ENCODE data around the gene NFYA.

The NFYA gene

DNA sequence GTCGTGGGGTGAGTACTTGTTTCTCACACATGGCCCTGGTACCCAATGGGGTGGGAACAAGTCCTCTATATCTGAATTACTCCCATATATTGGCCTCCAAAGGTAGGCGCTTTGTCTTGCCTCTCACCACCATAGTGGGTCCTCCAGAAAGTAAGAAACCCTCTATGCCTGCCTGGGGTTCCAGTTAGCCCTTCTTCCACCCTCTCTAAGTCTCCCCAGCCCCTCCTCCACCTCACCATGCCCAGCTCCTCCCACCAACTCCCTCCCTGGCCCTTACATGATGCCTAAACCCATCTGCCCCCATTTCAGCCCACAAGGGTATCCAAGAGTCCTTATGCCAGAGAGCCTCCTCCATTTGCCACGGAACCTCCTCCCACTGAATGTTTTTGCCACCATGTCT, 29.6 kb upstream of the NFYA start:
- TF ChIP-seq, protein P1, sequence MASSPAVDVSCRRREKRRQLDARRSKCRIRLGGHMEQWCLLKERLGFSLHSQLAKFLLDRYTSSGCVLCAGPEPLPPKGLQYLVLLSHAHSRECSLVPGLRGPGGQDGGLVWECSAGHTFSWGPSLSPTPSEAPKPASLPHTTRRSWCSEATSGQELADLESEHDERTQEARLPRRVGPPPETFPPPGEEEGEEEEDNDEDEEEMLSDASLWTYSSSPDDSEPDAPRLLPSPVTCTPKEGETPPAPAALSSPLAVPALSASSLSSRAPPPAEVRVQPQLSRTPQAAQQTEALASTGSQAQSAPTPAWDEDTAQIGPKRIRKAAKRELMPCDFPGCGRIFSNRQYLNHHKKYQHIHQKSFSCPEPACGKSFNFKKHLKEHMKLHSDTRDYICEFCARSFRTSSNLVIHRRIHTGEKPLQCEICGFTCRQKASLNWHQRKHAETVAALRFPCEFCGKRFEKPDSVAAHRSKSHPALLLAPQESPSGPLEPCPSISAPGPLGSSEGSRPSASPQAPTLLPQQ (tag by site-specific recombination; IDR thresholded peaks at IDR 0.05), result no peak
- TF ChIP-seq ZNF341 (tag by site-specific recombination; IDR thresholded peaks at IDR 0.05; ENCODE audit: low read depth), result no peak
- no peak for TF ChIP-seq OVOL3 (tag by site-specific recombination; IDR thresholded peaks at IDR 0.05)
- TF ChIP-seq ZSCAN30 (tag by site-specific recombination; IDR thresholded peaks at IDR 0.05), result no peak
- TF ChIP-seq ZNF114 (tag by site-specific recombination; IDR thresholded peaks at IDR 0.05), result no peak
- TF ChIP-seq EGR2 (tag by site-specific recombination; IDR thresholded peaks at IDR 0.05; ENCODE audit: low read depth), result peak; percentile 34; the same call in 1 of the 2 replicates
- no peak for TF ChIP-seq PRDM1 (tag by site-specific recombination; IDR thresholded peaks at IDR 0.05)
- POLR2A ChIA-PET, result interaction anchor here (1.2 kb wide), 1 partner anchor 16 kb away, joined by 3 read pairs; no protein-coding TSS in a partner anchor
- Histone ChIP-seq H3K9me3 (ENCODE audit: control insufficient read depth, insufficient read depth, low read depth, low read length) (no peaks in the 10 kb centered on the region), H3K27ac (ENCODE audit: extremely low read depth, low read depth, low read length) (no peak overlapping the region), H3K4me3 (ENCODE audit: low read depth, low read length) (no peak overlapping the region), H3K36me3 (ENCODE audit: control insufficient read depth in 2 of 2, insufficient read depth in 1 of 2, low read length in 2 of 2) (no peaks in the 10 kb centered on the region), H3K4me1 (ENCODE audit: control insufficient read depth, insufficient read depth, low read length) (no peaks in the 10 kb centered on the region)
- CTCF ChIA-PET, result interaction anchor here (0.5 to 7.9 kb wide), 2 partner anchors 10 to 1318 kb away, joined by 3 to 100 read pairs; partner anchors contain the start of gene APOBEC2

DNA sequence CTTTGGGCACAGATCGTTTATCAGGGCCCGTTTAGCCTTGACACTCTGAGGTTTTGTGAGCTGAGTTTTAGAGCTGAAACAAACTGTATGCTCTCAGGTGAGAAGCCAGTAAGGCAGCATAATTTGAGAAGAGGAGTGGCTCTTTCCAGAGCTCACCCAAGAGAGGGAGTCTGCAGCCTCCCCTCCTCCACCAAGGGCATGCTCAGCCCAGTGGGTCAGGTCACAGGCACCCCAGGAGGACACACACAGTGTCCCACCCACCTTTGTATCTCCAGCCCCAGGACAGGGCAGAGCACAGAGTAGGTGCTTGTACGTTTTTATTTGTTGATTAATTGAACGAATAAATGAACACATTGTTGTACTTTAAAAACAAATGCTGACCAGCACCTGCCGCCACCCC, 27.1 kb upstream of the NFYA start:
- ChIA-PET POLR2A (no interaction called here), CTCF (interaction anchor here (0.6 to 1.8 kb wide), 5 partner anchors 10 to 323 kb away, joined by 4 to 8 read pairs (median 4); no protein-coding TSS in a partner anchor)
- Histone ChIP-seq H3K4me3 (ENCODE audit: low read depth, low read length) (no peak overlapping the region), H3K4me1 (ENCODE audit: control insufficient read depth, insufficient read depth, low read length) (no peaks in the 10 kb centered on the region), H3K36me3 (ENCODE audit: control insufficient read depth in 2 of 2, insufficient read depth in 1 of 2, low read length in 2 of 2) (no peaks in the 10 kb centered on the region), H3K9me3 (ENCODE audit: control insufficient read depth, insufficient read depth, low read depth, low read length) (no peaks in the 10 kb centered on the region), H3K27ac (ENCODE audit: extremely low read depth, low read depth, low read length) (no peak overlapping the region)
- TF ChIP-seq ZNF529 (tag by site-specific recombination; IDR thresholded peaks at IDR 0.05; ENCODE audit: insufficient replicate concordance), result no peak
- TF ChIP-seq OSR2 (tag by site-specific recombination; IDR thresholded peaks at IDR 0.05), result no peak
- TF ChIP-seq SP7 (tag by site-specific recombination; IDR thresholded peaks at IDR 0.05), result no peak
- TF ChIP-seq, protein P2, sequence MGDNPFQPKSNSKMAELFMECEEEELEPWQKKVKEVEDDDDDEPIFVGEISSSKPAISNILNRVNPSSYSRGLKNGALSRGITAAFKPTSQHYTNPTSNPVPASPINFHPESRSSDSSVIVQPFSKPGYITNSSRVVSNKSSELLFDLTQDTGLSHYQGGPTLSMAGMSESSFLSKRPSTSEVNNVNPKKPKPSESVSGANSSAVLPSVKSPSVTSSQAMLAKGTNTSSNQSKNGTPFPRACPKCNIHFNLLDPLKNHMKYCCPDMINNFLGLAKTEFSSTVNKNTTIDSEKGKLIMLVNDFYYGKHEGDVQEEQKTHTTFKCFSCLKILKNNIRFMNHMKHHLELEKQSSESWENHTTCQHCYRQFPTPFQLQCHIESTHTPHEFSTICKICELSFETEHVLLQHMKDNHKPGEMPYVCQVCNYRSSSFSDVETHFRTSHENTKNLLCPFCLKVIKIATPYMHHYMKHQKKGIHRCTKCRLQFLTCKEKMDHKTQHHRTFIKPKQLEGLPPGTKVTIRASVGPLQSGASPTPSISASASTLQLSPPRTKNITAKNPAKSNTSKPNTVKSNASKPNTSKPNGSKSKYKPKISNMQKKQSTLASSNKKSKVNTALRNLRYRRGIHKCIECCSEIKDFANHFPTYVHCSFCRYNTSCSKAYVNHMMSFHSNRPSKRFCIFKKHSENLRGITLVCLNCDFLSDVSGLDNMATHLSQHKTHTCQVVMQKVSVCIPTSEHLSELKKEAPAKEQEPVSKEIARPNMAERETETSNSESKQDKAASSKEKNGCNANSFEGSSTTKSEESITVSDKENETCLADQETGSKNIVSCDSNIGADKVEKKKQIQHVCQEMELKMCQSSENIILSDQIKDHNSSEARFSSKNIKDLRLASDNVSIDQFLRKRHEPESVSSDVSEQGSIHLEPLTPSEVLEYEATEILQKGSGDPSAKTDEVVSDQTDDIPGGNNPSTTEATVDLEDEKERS (tag by site-specific recombination; IDR thresholded peaks at IDR 0.05), result no peak
- TF ChIP-seq, protein P3, sequence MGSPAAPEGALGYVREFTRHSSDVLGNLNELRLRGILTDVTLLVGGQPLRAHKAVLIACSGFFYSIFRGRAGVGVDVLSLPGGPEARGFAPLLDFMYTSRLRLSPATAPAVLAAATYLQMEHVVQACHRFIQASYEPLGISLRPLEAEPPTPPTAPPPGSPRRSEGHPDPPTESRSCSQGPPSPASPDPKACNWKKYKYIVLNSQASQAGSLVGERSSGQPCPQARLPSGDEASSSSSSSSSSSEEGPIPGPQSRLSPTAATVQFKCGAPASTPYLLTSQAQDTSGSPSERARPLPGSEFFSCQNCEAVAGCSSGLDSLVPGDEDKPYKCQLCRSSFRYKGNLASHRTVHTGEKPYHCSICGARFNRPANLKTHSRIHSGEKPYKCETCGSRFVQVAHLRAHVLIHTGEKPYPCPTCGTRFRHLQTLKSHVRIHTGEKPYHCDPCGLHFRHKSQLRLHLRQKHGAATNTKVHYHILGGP (tag by site-specific recombination; IDR thresholded peaks at IDR 0.05), result no peak
- no peak for TF ChIP-seq ZNF701 (tag by site-specific recombination; IDR thresholded peaks at IDR 0.05)
- no peak for TF ChIP-seq ZNF423 (tag by site-specific recombination; IDR thresholded peaks at IDR 0.05)
- no peak for TF ChIP-seq ZFP3 (tag by site-specific recombination; IDR thresholded peaks at IDR 0.05; ENCODE audit: low read depth)

DNA sequence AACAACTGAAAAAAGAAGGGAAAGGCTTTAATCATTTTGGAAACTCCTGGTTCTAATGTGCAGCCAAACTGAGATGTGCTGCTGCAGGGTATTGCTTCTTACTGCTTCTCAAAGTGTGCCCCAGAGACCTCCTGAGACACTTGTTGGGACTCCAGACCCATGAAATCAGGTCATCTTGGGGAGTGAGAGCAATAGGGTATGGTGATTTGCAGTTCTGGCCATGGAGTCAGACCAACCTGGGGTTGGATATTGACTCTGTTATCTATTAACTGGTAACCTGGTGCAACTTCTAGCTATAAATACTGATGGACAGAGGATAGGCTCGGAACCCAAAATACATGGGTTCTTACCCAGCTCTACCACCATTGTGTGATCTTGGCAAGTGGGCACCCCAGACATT, 26.7 kb upstream of the NFYA start:
- H3K36me3 ChIP-seq (ENCODE audit: control insufficient read depth in 2 of 2, insufficient read depth in 1 of 2, low read length in 2 of 2), result no peaks in the 10 kb centered on the region
- POLR2A ChIA-PET, result no interaction called here
- CTCF ChIA-PET, result interaction anchor here (0.6 to 1.8 kb wide), 5 partner anchors 10 to 322 kb away, joined by 4 to 8 read pairs (median 4); no protein-coding TSS in a partner anchor
- H3K4me3 ChIP-seq (ENCODE audit: low read depth, low read length), result no peak overlapping the region
- no peak overlapping the region for H3K27ac ChIP-seq (ENCODE audit: extremely low read depth, low read depth, low read length)
- H3K9me3 ChIP-seq (ENCODE audit: control insufficient read depth, insufficient read depth, low read depth, low read length), result no peaks in the 10 kb centered on the region
- H3K4me1 ChIP-seq (ENCODE audit: control insufficient read depth, insufficient read depth, low read length), result no peaks in the 10 kb centered on the region
- TF ChIP-seq ZNF211 (tag by site-specific recombination; IDR thresholded peaks at IDR 0.05; ENCODE audit: low read depth) (no peak), ZNF747 (tag by site-specific recombination; IDR thresholded peaks at IDR 0.05) (no peak), ZNF335 (tag by site-specific recombination; conservative IDR thresholded peaks at IDR 0.05) (no peak), SCRT2 (tag by site-specific recombination; IDR thresholded peaks at IDR 0.05) (no peak), ZNF664 (tag by site-specific recombination; IDR thresholded peaks at IDR 0.05) (no peak), ZBTB17 (tag by site-specific recombination; IDR thresholded peaks at IDR 0.05) (no peak), HOXA7 (CRISPR knock-in tag; IDR thresholded peaks at IDR 0.05; ENCODE audit: borderline replicate concordance) (no peak), ZNF341 (tag by site-specific recombination; IDR thresholded peaks at IDR 0.05; ENCODE audit: low read depth) (no peak), ZNF423 (tag by site-specific recombination; IDR thresholded peaks at IDR 0.05) (no peak)
- TF ChIP-seq, protein P4, sequence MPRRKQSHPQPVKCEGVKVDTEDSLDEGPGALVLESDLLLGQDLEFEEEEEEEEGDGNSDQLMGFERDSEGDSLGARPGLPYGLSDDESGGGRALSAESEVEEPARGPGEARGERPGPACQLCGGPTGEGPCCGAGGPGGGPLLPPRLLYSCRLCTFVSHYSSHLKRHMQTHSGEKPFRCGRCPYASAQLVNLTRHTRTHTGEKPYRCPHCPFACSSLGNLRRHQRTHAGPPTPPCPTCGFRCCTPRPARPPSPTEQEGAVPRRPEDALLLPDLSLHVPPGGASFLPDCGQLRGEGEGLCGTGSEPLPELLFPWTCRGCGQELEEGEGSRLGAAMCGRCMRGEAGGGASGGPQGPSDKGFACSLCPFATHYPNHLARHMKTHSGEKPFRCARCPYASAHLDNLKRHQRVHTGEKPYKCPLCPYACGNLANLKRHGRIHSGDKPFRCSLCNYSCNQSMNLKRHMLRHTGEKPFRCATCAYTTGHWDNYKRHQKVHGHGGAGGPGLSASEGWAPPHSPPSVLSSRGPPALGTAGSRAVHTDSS (tag by site-specific recombination; IDR thresholded peaks at IDR 0.05), result no peak
- TF ChIP-seq, protein P5, sequence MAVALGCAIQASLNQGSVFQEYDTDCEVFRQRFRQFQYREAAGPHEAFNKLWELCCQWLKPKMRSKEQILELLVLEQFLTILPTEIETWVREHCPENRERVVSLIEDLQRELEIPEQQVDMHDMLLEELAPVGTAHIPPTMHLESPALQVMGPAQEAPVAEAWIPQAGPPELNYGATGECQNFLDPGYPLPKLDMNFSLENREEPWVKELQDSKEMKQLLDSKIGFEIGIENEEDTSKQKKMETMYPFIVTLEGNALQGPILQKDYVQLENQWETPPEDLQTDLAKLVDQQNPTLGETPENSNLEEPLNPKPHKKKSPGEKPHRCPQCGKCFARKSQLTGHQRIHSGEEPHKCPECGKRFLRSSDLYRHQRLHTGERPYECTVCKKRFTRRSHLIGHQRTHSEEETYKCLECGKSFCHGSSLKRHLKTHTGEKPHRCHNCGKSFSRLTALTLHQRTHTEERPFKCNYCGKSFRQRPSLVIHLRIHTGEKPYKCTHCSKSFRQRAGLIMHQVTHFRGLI (tag by site-specific recombination; IDR thresholded peaks at IDR 0.05), result no peak

Data from HEK293 (cell line).